Sigmoid colon (tissue), 4 donors: ENCODE measurements around the gene MMP28.

Source experiments
- CTCF ChIP-seq, 4 experiments: fragments of 450-650 bp in 3 of 4; fragments of 200-600 bp in 1 of 4; IDR thresholded peaks; one replicate each; pipeline ENCODE4 v1.5.1; 2016 to 2019; ENCODE audit warnings: antibody characterized with exemption in 4 of 4, mild to moderate bottlenecking in 3 of 4, moderate library complexity in 2 of 4
- EP300 ChIP-seq, 4 donors: sonication (generic); formaldehyde crosslinking; IDR thresholded peaks; one replicate each; pipeline ENCODE4 v1.6.1; 2017; ENCODE audit warnings: antibody characterized with exemption in 4 of 4

- TF ChIP-seq CTCF (IDR thresholded peaks at IDR 0.05) = no peak
- no peak for TF ChIP-seq EP300 (IDR thresholded peaks at IDR 0.05)
Measured at GRCh38 chr17:35765086-35765710, 30.2 kb downstream of the MMP28 start.
